ENCODE data around the gene BBS2. TPM values are rescaled to one million over a fixed set of nuclear protein-coding genes. Genes with fewer than 3 reads are reported as not detected.
A peak's percentile ranks its signal among the peaks of the same experiment; 100 is the strongest.

Gene BBS2
- total RNA-seq, 3 donors from 2014 or later (not counting 1 experiment from before 2014, with no cell fraction given) = 36.8 to 40.3 (median 38.2) TPM

- Histone ChIP-seq H3K4me1 (ENCODE audit: control insufficient read depth, insufficient read depth, low read length) (peaks cover 20% of the 10 kb centered on the region), H3K27ac (ENCODE audit: low read length) (no peak overlapping the region), H3K36me3 (ENCODE audit: control insufficient read depth, insufficient read depth, low read length) (peaks cover 20% of the 10 kb centered on the region), H3K4me3 (ENCODE audit: low read length) (no peak overlapping the region), H3K27me3 (ENCODE audit: control insufficient read depth, insufficient read depth, low read length) (no peaks in the 10 kb centered on the region), H3K9me3 (ENCODE audit: control insufficient read depth, insufficient read depth, low read length) (no peaks in the 10 kb centered on the region)
- no peak for DNase-seq
- Mint-ChIP-seq H3K4me3 (no peak overlapping the region), H3K27ac (peak overlapping the region in 1 of 2 donors; percentile 5), H3K36me3 (peaks cover under 1% of the 10 kb centered on the region), H3K4me1 (peaks cover 47 to 51% of the 10 kb centered on the region in 2 donors), H3K27me3 (ENCODE audit: low read depth in 2 of 2) (no peaks in the 10 kb centered on the region), H3K9me3 (no peaks in the 10 kb centered on the region)
- ATAC-seq = no peak
- TF ChIP-seq, protein P1, sequence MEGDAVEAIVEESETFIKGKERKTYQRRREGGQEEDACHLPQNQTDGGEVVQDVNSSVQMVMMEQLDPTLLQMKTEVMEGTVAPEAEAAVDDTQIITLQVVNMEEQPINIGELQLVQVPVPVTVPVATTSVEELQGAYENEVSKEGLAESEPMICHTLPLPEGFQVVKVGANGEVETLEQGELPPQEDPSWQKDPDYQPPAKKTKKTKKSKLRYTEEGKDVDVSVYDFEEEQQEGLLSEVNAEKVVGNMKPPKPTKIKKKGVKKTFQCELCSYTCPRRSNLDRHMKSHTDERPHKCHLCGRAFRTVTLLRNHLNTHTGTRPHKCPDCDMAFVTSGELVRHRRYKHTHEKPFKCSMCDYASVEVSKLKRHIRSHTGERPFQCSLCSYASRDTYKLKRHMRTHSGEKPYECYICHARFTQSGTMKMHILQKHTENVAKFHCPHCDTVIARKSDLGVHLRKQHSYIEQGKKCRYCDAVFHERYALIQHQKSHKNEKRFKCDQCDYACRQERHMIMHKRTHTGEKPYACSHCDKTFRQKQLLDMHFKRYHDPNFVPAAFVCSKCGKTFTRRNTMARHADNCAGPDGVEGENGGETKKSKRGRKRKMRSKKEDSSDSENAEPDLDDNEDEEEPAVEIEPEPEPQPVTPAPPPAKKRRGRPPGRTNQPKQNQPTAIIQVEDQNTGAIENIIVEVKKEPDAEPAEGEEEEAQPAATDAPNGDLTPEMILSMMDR (IDR thresholded peaks at IDR 0.05) = no peak
- intact Hi-C loops (cut with micrococcal nuclease) = no loop called here
Observed at GRCh38 chr16:56448005-56448404, 71.8 kb downstream of the BBS2 start.

GRCh38 chr16:56447286-56447685 is 72.5 kb downstream of the BBS2 start:
- no CpG with 5 or more reads among the region's 2 CpGs for WGBS (ENCODE audit: insufficient coverage)
- H3K27me3 Mint-ChIP-seq (ENCODE audit: low read depth in 2 of 2) = no peaks in the 10 kb centered on the region
- intact Hi-C loops (cut with micrococcal nuclease) = no loop called here

GRCh38 chr16:56438038-56438437 is 81.8 kb downstream of the BBS2 start:
- Mint-ChIP-seq H3K27ac (no peak overlapping the region), H3K4me3 (no peak overlapping the region), H3K36me3 (peaks cover 9% of the 10 kb centered on the region), H3K27me3 (ENCODE audit: low read depth in 2 of 2) (no peaks in the 10 kb centered on the region), H3K4me1 (peaks cover 8 to 15% of the 10 kb centered on the region in 2 donors), H3K9me3 (no peaks in the 10 kb centered on the region)
- TF ChIP-seq, protein P1 (IDR thresholded peaks at IDR 0.05) = no peak
- H3K4me3 ChIP-seq (ENCODE audit: low read length) = no peak overlapping the region
- H3K9me3 ChIP-seq (ENCODE audit: control insufficient read depth, insufficient read depth, low read length) = no peaks in the 10 kb centered on the region
- ATAC-seq = no peak
- intact Hi-C loops (cut with micrococcal nuclease) = no loop called here
- H3K36me3 ChIP-seq (ENCODE audit: control insufficient read depth, insufficient read depth, low read length) = peaks cover 69% of the 10 kb centered on the region
- no peak overlapping the region for H3K27ac ChIP-seq (ENCODE audit: low read length)
- 94% methylated on average over 1 of the region's 1 CpG for WGBS (ENCODE audit: insufficient coverage)
- no peaks in the 10 kb centered on the region for H3K27me3 ChIP-seq (ENCODE audit: control insufficient read depth, insufficient read depth, low read length)
- DNase-seq = no peak
- no peaks in the 10 kb centered on the region for H3K4me1 ChIP-seq (ENCODE audit: control insufficient read depth, insufficient read depth, low read length)

More at GRCh38 chr16:56447286-56447685, 72.5 kb downstream of the BBS2 start:
- no peak overlapping the region for H3K4me3 ChIP-seq (ENCODE audit: low read length)
- H3K9me3 ChIP-seq (ENCODE audit: control insufficient read depth, insufficient read depth, low read length) = no peaks in the 10 kb centered on the region
- H3K36me3 Mint-ChIP-seq = peaks cover 7% of the 10 kb centered on the region
- no peak for ATAC-seq
- peak overlapping the region in 1 of 2 donors; percentile 22 for H3K27ac Mint-ChIP-seq
- H3K36me3 ChIP-seq (ENCODE audit: control insufficient read depth, insufficient read depth, low read length) = peaks cover 26% of the 10 kb centered on the region
- H3K9me3 Mint-ChIP-seq = no peaks in the 10 kb centered on the region
- no peak for DNase-seq
- H3K4me1 ChIP-seq (ENCODE audit: control insufficient read depth, insufficient read depth, low read length) = peaks cover 16% of the 10 kb centered on the region
- H3K27ac ChIP-seq (ENCODE audit: low read length) = no peak overlapping the region
- TF ChIP-seq, protein P1 (IDR thresholded peaks at IDR 0.05) = no peak
- H3K4me1 Mint-ChIP-seq = peaks cover 42 to 54% of the 10 kb centered on the region in 2 donors
- no peak overlapping the region for H3K4me3 Mint-ChIP-seq
- no peaks in the 10 kb centered on the region for H3K27me3 ChIP-seq (ENCODE audit: control insufficient read depth, insufficient read depth, low read length)

GRCh38 chr16:56436258-56436657 is 83.6 kb downstream of the BBS2 start:
- Histone ChIP-seq H3K27me3 (ENCODE audit: control insufficient read depth, insufficient read depth, low read length) (no peaks in the 10 kb centered on the region), H3K36me3 (ENCODE audit: control insufficient read depth, insufficient read depth, low read length) (peaks cover 72% of the 10 kb centered on the region), H3K4me3 (ENCODE audit: low read length) (no peak overlapping the region), H3K4me1 (ENCODE audit: control insufficient read depth, insufficient read depth, low read length) (no peaks in the 10 kb centered on the region), H3K9me3 (ENCODE audit: control insufficient read depth, insufficient read depth, low read length) (no peaks in the 10 kb centered on the region), H3K27ac (ENCODE audit: low read length) (no peak overlapping the region)
- Mint-ChIP-seq H3K36me3 (no peaks in the 10 kb centered on the region), H3K9me3 (no peaks in the 10 kb centered on the region), H3K4me1 (peaks cover 0 to 9% of the 10 kb centered on the region in 2 donors), H3K27ac (no peak overlapping the region), H3K27me3 (ENCODE audit: low read depth in 2 of 2) (no peaks in the 10 kb centered on the region), H3K4me3 (no peak overlapping the region)
- no peak for ATAC-seq
- TF ChIP-seq, protein P1 (IDR thresholded peaks at IDR 0.05) = no peak
- intact Hi-C loops (cut with micrococcal nuclease) = no loop called here
- no peak for DNase-seq

Data from natural killer cell (primary cell).